Breast epithelium (tissue), 3 donors: Measurements from ENCODE around the gene LPGAT1.

ENCODE experiments used
- CTCF ChIP-seq, 3 donors: fragments of 450-650 bp; IDR thresholded peaks; one replicate each; pipeline ENCODE4 v1.5.1; 2016 to 2017; ENCODE audit warnings: antibody characterized with exemption in 3 of 3, mild to moderate bottlenecking in 3 of 3, moderate library complexity in 3 of 3
- POLR2A ChIP-seq: fragments of 450-650 bp; IDR thresholded peaks from one replicate; pipeline ENCODE4 v1.6.1; 2016; ENCODE audit warnings: antibody characterized with exemption, mild to moderate bottlenecking, moderate library complexity

GRCh38 chr1:211748810-211749209 is 81.8 kb downstream of the LPGAT1 start:
- TF ChIP-seq POLR2A (no peak), CTCF (IDR thresholded peaks at IDR 0.05) (no peak)
